GM18870 (cell line): ENCODE data around the gene PHYHIPL.

ENCODE experiments used
- ATAC-seq: cut with Tn5 transposase; IDR thresholded peaks from one replicate; pipeline ENCODE4 v1.9.1; 2021; ENCODE audit warnings: moderate library complexity; ENCODE audit not compliant: unreplicated experiment

PHYHIPL gene

DNA sequence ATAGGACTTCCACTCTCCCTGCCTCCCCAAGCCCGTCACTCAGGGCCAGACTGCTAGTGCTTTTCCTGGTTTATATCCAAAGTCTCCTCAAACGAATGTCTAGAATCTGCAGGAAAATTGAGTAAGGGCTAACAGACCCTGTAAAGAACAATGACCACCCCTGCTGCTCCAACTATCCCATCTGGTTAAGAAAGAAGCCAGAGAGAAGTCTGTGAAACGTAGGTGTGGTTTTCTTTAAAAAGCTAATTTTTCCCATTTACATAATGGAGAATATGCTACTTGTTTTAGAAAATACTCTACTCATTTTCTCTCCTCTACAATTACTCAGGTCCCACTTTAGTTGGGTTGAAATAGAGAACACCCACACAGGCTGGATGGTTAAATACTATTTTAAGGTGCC is 113.4 kb downstream of the PHYHIPL start:
- no peak for ATAC-seq

DNA sequence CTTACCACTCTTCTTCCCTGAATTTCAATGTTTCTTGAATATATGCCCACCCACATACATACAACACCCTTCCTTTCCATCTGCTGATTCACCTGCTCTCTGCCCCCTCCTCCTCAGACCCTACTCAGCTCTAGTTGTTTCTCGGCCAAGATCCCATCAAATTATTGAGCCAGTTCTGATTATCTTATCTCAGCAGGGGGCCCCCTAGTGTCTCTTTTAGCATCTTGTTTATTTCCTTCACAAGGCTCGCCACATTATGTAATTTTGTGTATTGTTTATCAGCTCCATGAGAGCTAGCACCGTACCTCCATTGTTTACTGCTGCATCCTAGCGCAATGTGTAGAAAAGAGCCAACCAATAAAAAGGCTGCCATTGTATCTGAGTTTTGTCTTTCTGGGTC is 114.0 kb downstream of the PHYHIPL start:
- ATAC-seq: no peak
